ENCODE measurements around the gene KCNN4.

KCNN4 gene

DNA sequence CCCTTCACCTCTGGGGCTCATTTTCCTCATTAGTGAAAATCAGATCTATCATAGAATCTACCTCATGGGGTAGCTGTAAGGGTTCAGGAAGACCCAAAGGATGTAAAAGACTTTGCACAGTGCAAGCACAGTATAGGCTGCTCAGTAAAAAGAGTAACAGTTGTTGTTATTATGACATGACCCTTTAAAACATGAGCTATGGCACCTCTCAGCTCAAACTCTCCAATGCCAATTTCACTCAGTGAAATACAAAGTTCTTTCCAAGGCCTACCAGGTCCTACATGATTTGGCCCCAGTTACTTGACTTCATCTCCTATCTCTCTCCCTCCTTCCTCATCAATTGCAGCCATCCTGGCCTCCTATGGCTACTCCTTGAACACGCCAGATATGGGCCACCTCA, 30.9 kb downstream of the KCNN4 start:
- POLR2A ChIA-PET: no interaction called here
- H3K4me3 ChIP-seq (ENCODE audit: low read depth, low read length): no peak overlapping the region
- no peak for DNase-seq (ENCODE audit: low read depth, low spot score)
- CTCF ChIA-PET: interaction anchor here (1.0 to 1.3 kb wide), 7 partner anchors 10 to 60 kb away, joined by 3 to 7 read pairs (median 4); no protein-coding TSS in a partner anchor
- TF ChIP-seq, protein P1, sequence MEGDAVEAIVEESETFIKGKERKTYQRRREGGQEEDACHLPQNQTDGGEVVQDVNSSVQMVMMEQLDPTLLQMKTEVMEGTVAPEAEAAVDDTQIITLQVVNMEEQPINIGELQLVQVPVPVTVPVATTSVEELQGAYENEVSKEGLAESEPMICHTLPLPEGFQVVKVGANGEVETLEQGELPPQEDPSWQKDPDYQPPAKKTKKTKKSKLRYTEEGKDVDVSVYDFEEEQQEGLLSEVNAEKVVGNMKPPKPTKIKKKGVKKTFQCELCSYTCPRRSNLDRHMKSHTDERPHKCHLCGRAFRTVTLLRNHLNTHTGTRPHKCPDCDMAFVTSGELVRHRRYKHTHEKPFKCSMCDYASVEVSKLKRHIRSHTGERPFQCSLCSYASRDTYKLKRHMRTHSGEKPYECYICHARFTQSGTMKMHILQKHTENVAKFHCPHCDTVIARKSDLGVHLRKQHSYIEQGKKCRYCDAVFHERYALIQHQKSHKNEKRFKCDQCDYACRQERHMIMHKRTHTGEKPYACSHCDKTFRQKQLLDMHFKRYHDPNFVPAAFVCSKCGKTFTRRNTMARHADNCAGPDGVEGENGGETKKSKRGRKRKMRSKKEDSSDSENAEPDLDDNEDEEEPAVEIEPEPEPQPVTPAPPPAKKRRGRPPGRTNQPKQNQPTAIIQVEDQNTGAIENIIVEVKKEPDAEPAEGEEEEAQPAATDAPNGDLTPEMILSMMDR (IDR thresholded peaks at IDR 0.05; ENCODE audit: insufficient read depth, low read length, missing control alignments): no peak

DNA sequence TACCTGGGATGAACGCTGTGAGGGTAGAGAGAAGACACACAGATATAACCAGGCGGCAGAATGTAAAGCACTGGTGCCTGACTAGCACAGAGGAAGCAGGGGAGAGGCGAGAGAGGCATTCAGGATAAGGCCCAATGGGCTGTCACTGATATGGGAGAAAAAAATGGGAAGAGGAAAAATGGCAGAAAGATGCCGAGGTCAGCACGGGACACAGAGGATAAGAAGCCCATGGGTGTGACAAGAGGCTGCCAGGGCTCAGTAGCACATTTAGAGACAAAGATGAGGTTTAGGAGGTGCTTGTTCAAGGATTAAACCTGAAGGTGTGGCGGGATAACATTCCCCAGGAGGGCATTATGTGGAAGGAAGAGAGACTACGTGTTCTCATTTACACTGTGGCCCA, 31.6 kb downstream of the KCNN4 start:
- TF ChIP-seq, protein P1 (IDR thresholded peaks at IDR 0.05; ENCODE audit: insufficient read depth, low read length, missing control alignments): no peak
- ChIA-PET CTCF (interaction anchor here (1.1 to 1.3 kb wide), 6 partner anchors 10 to 60 kb away, joined by 3 to 7 read pairs (median 4); no protein-coding TSS in a partner anchor), POLR2A (no interaction called here)
- no peak for DNase-seq (ENCODE audit: low read depth, low spot score)
- no peak overlapping the region for H3K4me3 ChIP-seq (ENCODE audit: low read depth, low read length)

DNA sequence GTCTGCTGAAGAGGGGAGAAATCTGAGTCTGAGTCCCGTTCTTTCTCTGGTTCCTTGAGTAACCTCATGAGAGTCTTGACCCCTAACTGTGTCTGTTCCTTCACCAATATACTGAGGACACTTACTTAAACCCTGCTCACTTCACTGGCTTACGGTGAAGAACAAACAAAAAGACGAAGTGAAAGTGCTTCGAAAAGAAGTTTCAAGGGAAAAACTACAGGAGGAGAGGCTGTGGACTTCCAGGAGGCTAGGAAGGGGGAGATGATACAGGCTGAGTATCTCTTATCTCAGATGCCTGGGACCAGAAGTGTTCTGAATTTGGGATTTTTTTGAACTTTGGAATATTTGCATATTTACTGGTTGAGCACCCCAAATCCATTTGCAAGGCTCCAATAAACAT, 32.1 kb downstream of the KCNN4 start:
- POLR2A ChIA-PET: no interaction called here
- CTCF ChIA-PET: interaction anchor here (1.3 kb wide), 2 partner anchors 12 to 17 kb away, joined by 5 to 7 read pairs; no protein-coding TSS in a partner anchor
- TF ChIP-seq, protein P1 (IDR thresholded peaks at IDR 0.05; ENCODE audit: insufficient read depth, low read length, missing control alignments): no peak
- no peak overlapping the region for H3K4me3 ChIP-seq (ENCODE audit: low read depth, low read length)
- DNase-seq (ENCODE audit: low read depth, low spot score): no peak

DNA sequence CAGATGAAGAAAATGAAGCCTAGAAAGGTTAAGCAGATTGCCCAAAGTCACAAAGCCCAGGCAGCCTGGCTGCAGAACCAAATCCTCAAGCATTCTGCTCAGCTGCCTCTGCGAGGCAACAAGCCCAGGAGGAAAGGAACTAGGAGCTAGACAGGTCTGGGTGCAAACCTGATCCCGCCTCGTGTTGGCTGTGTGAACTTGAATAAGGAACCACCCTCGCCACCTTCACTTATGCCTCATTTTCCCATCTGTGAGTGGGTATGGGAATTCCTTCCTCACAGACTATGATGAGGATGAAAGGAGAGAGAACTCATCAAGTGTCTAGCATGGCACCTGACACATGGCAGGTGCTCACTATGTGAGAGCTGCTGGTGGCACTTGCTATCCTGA, 32.6 kb downstream of the KCNN4 start:
- ChIA-PET CTCF (interaction anchor here (9.1 kb wide), 1 partner anchor 37 kb away, joined by 103 read pairs; no protein-coding TSS in a partner anchor), POLR2A (no interaction called here)

DNA sequence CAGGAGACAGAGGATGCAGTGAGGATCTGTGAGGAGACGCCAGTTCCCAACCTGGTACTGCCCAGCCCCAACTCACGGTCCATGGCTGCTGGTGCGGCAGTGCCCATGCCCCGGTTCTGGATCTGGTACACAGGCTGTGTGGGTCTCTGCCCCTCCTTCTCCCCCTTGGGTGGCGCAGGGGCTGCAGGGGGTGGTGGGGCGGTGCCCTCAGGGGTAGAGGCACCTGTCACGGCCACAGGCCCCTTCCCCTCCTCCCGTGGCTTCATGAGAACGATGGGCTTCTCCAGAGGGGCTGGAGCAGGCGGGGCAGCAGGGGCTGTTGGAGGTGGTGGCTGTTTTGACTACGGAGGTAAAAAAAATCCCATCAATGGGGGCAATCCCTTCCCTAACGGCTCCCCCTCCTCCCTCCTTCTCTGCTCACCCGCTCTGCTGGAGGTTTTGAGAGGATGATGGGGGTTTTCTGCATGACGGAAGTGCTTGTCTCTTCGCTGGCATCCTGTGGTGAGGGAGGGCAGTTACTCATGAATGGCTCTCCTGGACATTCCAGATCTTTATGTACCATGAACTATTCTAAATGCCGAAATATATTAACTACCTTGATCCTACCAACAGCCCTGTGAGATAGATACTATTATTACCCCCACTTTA, 33.1 kb downstream of the KCNN4 start:
- ChIA-PET POLR2A (no interaction called here), CTCF (interaction anchor here (3.7 to 10.1 kb wide), 3 partner anchors 11 to 38 kb away, joined by 33 to 203 read pairs (median 103); partner anchors contain the start of gene SMG9)
- H3K4me3 ChIP-seq (ENCODE audit: low read depth, low read length): no peak overlapping the region
- TF ChIP-seq, protein P1 (IDR thresholded peaks at IDR 0.05; ENCODE audit: insufficient read depth, low read length, missing control alignments): no peak
- no peak for DNase-seq (ENCODE audit: low read depth, low spot score)

More for the DNA sequence above, 32.6 kb downstream of the KCNN4 start:
- no peak overlapping the region for H3K4me3 ChIP-seq (ENCODE audit: low read depth, low read length)
- TF ChIP-seq, protein P1 (IDR thresholded peaks at IDR 0.05; ENCODE audit: insufficient read depth, low read length, missing control alignments): no peak
- DNase-seq (ENCODE audit: low read depth, low spot score): no peak

DNA sequence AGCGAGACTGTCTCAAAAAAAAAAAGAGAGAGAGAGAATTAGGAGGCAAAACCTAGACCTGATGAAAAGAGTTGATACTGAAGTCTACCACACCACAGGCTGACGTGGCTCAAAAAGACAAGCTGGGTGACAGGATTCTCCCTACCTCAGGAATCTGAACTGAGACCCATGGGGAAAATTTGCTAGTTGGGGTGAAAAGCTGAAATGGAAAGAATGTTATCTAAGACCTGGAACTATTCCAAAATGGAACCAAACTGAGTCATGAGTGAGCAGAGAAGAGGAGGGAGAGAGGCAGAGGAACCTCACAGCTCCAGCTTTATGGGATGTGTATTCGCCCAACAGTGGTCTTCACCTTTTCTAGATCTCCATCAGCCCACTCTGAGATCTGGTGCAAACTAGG, 37.7 kb downstream of the KCNN4 start:
- DNase-seq (ENCODE audit: low read depth, low spot score): no peak

More for the DNA sequence above, 37.7 kb downstream of the KCNN4 start:
- no peak overlapping the region for H3K4me3 ChIP-seq (ENCODE audit: low read depth, low read length)
- CTCF ChIA-PET: interaction anchor here (0.9 to 10.1 kb wide), 9 partner anchors 9 to 75 kb away, joined by 3 to 203 read pairs (median 14); partner anchors contain the start of genes KCNN4 and SMG9
- TF ChIP-seq, protein P1 (IDR thresholded peaks at IDR 0.05; ENCODE audit: insufficient read depth, low read length, missing control alignments): no peak
- POLR2A ChIA-PET: interaction anchor here (0.7 to 1.3 kb wide), 5 partner anchors 10 to 75 kb away, joined by 4 to 6 read pairs (median 6); partner anchors contain the start of genes PLAUR and SMG9

Data from AG04449 (cell line).